ENCODE results near the gene FAM114A1. TPM values are rescaled to one million over a fixed set of nuclear protein-coding genes. Genes with fewer than 3 reads are reported as not detected.

Gene FAM114A1
- total and polyA plus RNA-seq, 2 of the 8 experiments (the other 6 are each of a cell fraction or from before 2014, with no cell fraction given): 9.5 to 12.0 TPM

GRCh38 chr4:38860788-38861424 is 6.7 kb upstream of the FAM114A1 start:
- H2AK5ac ChIP-seq (ENCODE audit: low read depth, low read length): no peak overlapping the region
- H2BK20ac ChIP-seq (ENCODE audit: low read length): no peak overlapping the region
- H2BK15ac ChIP-seq (ENCODE audit: low read length): no peak overlapping the region
- DNase-seq (ENCODE audit: low read depth in 1 of 2, low spot score in 2 of 2) (peak in 1 of 2 experiments; percentile 72), FAIRE-seq (no peak)
- H4K5ac ChIP-seq (ENCODE audit: insufficient read length, low read depth, low read length): no peak overlapping the region
- no peak overlapping the region for H3K23ac ChIP-seq (ENCODE audit: insufficient read length)
- no peak overlapping the region for H3K4me3 ChIP-seq (ENCODE audit: extremely low read depth in 1 of 4, insufficient read depth in 2 of 4, low read depth in 3 of 4, low read length in 4 of 4)
- no peak overlapping the region for H3K4me2 ChIP-seq (ENCODE audit: insufficient read depth in 1 of 2, low read depth in 2 of 2, low read length in 2 of 2)
- ChIA-PET POLR2A (ENCODE audit: partially characterized antibody) (interaction anchor here (0.6 to 1.6 kb wide), 5 partner anchors 21 to 176 kb away, joined by 3 to 5 read pairs (median 3); no protein-coding TSS in a partner anchor), CTCF (ENCODE audit: partially characterized antibody) (interaction anchor here (0.6 to 5.1 kb wide), 52 partner anchors 9 to 1027 kb away, joined by 3 to 66 read pairs (median 4); partner anchors contain the start of genes TLR10 and WDR19)
- H3K36me3 ChIP-seq (ENCODE audit: control insufficient read depth in 2 of 4, insufficient read depth in 4 of 4, low read length in 3 of 4): no peaks in the 10 kb centered on the region
- H3K23me2 ChIP-seq (ENCODE audit: low read depth, low read length): no peaks in the 10 kb centered on the region
- no peak overlapping the region for H4K91ac ChIP-seq (replicated peaks; ENCODE audit: insufficient read length, low read length)
- H4K20me1 ChIP-seq (replicated peaks in 1 of 2; ENCODE audit: control insufficient read depth in 1 of 2, insufficient read depth in 2 of 2, low read length in 2 of 2): no peaks in the 10 kb centered on the region
- H3K18ac ChIP-seq (ENCODE audit: extremely low read depth, low read length): no peak overlapping the region
- H2BK5ac ChIP-seq (ENCODE audit: low read depth, low read length): no peak overlapping the region
- H3K27me3 ChIP-seq (replicated peaks in 1 of 4; ENCODE audit: control insufficient read depth in 3 of 4, extremely low read depth in 1 of 4, insufficient read depth in 3 of 4, low read length in 3 of 4): no peaks in the 10 kb centered on the region
- no peak overlapping the region for H4K8ac ChIP-seq (ENCODE audit: extremely low read depth, insufficient read depth, low read length)
- no peaks in the 10 kb centered on the region for H3K79me2 ChIP-seq (ENCODE audit: control insufficient read depth in 1 of 2, insufficient read depth in 2 of 2, low read length in 2 of 2)
- no peaks in the 10 kb centered on the region for H3K79me1 ChIP-seq (ENCODE audit: low read depth, low read length)
- H3K27ac ChIP-seq (ENCODE audit: low read depth, low read length): no peak overlapping the region
- WGBS, 2 experiments (ENCODE audit: extremely low coverage in 1 of 2, insufficient coverage in 1 of 2, insufficient read length in 1 of 2, insufficient replicate concordance in 2 of 2, low coverage in 1 of 2, low lambda C conversion rate in 2 of 2, missing lambda C conversion rate in 1 of 2): 23% methylated on average over 5 of the region's 5 CpGs; no CpG with 5 or more reads in 1 of the 2 experiments
- no peak overlapping the region for H2BK12ac ChIP-seq (ENCODE audit: low read depth, low read length)
- no peak overlapping the region for H3K9ac ChIP-seq (replicated peaks in 1 of 4; ENCODE audit: extremely low read depth in 1 of 4, low read depth in 3 of 4, low read length in 3 of 4)
- H3K4ac ChIP-seq (replicated peaks; ENCODE audit: insufficient read length, low read depth, low read length): no peak overlapping the region
- no peaks in the 10 kb centered on the region for H3K9me3 ChIP-seq (ENCODE audit: insufficient read depth in 2 of 2, low read depth in 1 of 2, low read length in 1 of 2)
- peaks cover 0 to 3% (median 1%) of the 10 kb centered on the region in 4 experiments; a peak in 1 of 7 replicates for H3K4me1 ChIP-seq (replicated peaks in 1 of 4; ENCODE audit: control insufficient read depth in 3 of 4, insufficient read depth in 4 of 4, low read length in 3 of 4)
- H3K14ac ChIP-seq (ENCODE audit: insufficient read length): no peak overlapping the region
- H2BK120ac ChIP-seq (replicated peaks; ENCODE audit: low read depth, low read length): no peak overlapping the region
- no peak overlapping the region for H2AFZ ChIP-seq (ENCODE audit: low read length)
- no peak overlapping the region for H3K56ac ChIP-seq (replicated peaks; ENCODE audit: insufficient read length, low read depth, low read length)
- TF ChIP-seq RNF2 (IDR thresholded peaks at IDR 0.05; ENCODE audit: borderline replicate concordance, low read depth, low read length, missing control alignments, poor library complexity, severe bottlenecking): no peak
- no peak for TF ChIP-seq MAX (IDR thresholded peaks at IDR 0.05)
- no peak for TF ChIP-seq SP1 (IDR thresholded peaks at IDR 0.05; ENCODE audit: low read depth, low read length)
- TF ChIP-seq SP4 (IDR thresholded peaks at IDR 0.05; ENCODE audit: low read length): no peak
- no peak for TF ChIP-seq POLR2A (IDR thresholded peaks at IDR 0.05; ENCODE audit: control extremely low read depth in 1 of 2, low read depth in 2 of 2, low read length in 2 of 2)
- TF ChIP-seq ATF2 (IDR thresholded peaks at IDR 0.05; ENCODE audit: low read length): no peak
- no peak for TF ChIP-seq SIN3A (conservative IDR thresholded peaks at IDR 0.05 in 1 of 2, IDR thresholded peaks at IDR 0.05 in 1 of 2; ENCODE audit: low read depth in 1 of 2, low read length in 2 of 2)
- TF ChIP-seq CTCF (IDR thresholded peaks at IDR 0.05; ENCODE audit: control extremely low read depth in 1 of 3, insufficient read depth in 1 of 3, low read depth in 1 of 3, low read length in 3 of 3): peak; percentile 79 to 91 (median 86)

All from H1 (cell line).